ENCODE data around the gene RFNG. TPM values are rescaled to one million over a fixed set of nuclear protein-coding genes. Genes with fewer than 3 reads are reported as not detected.

Gene RFNG
- total RNA-seq, 1 experiment from 2014 or later, result 18.6 TPM

DNA sequence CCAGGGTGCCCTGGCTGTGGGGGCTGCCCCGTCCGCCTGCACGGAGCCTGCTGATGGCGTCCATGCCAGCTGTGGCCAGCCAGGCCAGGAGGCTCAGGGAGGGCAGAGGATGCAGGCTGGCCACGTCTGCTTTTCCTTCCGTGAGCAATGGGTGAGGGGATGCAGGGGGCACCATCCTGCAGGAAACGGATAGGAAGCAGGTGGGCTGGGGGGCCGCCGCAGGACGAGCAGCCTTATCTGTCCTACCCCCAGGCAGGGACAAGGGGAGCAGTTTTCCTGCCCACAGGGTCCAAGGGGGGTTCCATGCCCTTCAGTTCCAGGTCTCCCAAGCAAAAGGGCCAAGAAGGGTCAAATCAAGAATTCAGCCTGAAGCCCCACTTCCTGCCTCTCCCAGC, 7.2 kb upstream of the RFNG start:
- DNase-seq (ENCODE audit: low read depth), result no peak

DNA sequence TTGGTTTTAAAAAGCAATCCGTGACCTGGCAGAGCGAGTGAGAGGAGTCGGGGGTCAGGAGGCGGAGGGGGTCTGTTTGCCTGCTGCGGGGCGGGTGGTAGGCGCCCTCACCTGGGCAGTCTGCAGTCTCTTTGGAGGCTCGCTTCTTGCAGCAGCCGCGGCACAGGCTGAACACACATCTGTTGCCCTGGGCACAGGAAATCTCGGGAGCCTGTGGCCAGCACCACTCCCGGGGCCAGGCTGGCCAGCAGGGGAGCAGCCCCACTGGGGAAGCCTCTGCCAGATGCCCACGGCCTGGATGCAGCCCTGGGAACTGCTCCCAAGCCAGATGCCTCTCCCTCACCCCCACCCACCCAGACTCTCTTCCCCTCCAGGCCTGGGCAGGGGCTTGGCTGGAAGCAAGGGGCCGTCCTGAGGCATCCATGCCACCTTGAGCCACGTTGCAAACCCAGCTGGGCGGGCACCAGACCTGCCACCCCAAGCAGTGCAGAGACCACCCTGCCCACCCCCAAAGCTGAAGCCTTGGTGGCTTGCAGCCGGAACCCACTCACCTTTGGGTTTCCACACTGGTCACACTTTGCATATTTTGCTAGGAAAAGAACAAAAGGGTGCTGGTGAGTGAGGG, 6.7 kb upstream of the RFNG start:
- DNase-seq (ENCODE audit: low read depth), result no peak

DNA sequence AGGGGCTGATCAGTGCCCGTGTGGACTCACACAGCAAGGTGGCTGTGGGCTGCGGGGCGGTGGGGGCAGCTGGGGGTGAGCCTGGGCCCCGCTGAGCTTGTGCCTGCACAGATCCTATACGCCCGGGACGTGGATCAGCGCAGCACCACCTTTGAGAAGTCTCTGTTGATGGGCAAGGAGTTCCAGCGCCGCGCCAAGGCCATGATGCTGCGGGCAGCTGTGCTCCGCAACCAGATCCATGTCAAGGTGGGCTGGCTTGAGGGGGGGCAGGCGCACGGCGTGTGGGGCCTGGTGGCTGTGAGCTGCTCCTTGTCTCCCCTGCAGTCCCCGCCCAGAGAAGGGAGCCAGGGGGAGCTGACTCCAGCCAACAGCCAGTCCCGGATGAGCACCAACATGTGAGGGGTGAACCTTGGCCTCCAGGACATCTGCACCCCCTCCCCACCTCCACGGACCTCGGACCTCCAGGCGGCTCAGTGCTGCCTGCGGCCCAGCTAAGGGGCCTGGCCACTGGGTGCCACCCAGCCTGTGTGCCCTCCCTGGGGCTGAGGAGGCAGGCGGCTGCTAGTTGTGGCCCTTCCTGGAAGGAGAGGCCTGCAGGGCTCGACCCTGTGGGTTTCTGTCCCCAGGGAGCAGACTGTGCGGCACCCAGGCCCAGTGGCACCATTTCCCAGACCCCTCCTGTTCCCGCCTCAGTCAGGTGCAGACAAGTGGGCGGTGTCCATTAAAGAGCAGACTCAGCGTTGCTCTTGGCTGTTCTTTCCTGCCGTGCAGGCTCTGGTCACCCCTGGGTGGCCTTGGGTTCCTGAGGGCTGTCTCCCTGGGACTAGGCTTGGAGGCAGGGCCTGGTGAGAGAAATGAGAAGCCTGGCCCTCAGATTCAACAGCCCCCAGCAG, 5.4 kb upstream of the RFNG start:
- no peak for DNase-seq (ENCODE audit: low read depth)

DNA sequence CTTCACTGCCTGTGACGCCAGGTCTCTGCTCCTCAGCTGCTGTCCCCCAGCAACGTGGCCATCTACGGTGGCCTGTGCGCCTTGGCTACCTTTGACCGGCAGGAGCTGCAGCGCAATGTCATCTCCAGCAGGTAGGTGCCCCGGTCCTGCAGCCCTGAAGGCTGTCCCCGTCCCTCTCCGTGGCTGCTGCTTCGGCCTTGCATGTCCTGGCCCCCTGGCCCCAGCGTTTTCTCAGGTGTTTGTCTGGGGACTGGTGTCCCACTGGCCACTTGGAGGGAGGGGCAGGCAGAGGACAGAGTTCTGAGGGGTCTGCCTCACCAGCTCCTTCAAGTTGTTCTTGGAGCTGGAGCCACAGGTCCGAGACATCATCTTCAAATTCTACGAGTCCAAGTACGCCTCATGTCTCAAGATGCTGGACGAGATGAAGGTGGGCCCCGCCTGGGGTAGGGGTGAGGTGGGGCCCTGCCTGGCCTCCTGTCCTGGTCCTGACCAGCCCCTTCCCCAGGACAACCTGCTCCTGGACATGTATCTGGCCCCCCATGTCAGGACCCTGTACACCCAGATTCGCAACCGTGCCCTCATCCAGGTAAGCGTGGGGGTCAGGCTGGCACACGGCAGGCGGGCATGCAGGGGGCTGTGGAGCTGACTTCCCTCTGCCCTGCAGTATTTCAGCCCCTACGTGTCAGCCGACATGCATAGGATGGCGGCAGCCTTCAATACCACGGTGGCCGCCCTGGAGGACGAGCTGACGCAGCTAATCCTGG, 4.5 kb upstream of the RFNG start:
- DNase-seq (ENCODE audit: low read depth), result no peak

DNA sequence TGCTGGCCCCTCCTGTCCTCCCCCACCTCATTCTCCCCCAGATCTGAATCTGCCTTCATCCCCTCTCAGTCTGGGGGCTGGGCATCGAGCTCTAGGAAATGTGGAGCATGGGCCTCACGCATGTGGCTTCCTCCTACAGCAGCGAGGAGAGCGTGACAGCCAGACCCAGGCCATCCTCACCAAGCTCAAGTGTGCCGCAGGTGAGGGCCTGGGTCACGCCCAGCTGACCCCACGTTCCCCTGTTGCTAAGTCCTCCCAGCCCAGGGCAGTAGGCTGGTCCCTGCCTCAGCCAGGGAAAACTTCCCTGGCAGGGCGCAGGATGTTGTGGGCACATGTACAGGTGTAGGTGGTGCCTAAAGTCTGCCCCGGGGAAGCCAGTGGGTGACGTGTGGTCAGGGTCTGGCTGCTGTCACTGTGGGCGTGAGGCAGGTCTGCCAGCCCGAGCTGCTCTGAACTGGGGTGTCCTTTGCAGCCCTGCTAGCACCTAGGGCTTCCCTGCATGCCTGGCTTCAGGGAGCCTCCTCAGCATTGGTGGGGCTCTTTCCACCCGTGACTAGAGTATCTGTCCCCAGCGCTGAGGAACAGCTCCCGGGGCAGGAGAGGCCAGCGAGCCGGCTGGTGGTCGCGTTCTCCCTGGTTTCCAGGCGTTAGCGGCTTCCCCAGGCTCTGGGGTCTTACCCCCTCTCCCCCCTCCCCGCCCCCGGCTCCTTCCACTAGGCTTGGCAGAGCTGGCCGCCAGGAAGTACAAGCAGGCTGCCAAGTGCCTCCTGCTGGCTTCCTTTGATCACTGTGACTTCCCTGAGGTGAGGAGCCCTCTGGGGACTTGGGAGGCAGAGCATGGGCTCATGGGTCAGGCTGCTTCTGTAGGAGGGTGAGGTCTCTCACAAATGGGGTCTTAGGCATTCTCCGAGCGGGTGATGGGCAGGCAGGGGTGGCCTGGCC, 3.7 kb upstream of the RFNG start:
- DNase-seq (ENCODE audit: low read depth), result no peak

GRCh38 chr17:82054351-82055022, 2.9 kb upstream of the RFNG start:
- DNase-seq (ENCODE audit: low read depth), result no peak

- DNase-seq (ENCODE audit: low read depth), result no peak
Measured at GRCh38 chr17:82053556-82054263, 2.1 kb upstream of the RFNG start.

DNA sequence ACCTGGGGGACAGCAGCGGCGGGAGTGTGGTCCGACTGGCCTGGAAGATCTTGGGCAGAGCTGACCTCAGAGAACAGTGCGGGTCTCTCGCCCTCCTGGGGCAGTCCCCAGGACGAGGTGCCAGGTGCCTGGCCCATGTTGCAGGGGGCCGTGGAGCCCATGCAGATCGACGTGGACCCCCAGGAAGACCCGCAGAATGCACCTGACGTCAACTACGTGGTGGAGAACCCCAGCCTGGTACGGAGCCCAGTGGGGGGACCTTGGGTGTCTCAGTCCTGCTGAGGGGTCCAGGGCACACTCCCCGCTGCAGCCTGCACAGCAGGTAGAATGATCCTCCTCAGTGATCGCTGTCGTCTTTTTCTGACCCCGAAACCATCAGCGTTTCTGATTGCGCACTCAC, 1.5 kb upstream of the RFNG start:
- DNase-seq (ENCODE audit: low read depth), result no peak

DNA sequence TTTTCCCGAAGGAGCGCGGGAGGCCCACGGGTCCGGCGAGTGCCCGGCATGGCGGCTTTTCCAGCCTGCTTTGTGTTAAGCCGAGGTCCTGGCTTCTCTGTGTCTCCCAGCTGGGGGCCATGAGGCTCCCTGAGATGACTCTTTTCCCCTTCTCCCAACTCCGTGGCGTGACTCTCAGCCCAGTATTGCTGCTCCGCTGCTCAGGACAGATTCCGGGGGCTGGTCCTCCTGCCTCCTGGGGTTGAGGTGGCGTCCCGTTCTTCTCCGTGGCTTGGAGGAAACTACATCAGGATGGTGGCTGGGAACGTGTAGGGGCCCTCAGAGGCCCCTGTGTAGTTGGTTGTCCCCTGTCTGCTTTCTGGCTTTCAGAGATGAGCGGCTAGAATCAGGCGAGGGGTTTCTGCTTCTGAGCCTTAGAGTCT, 1.0 kb upstream of the RFNG start:
- DNase-seq (ENCODE audit: low read depth), result no peak

GRCh38 chr17:82050761-82051641, 610 bp downstream of the RFNG start:
- no peak for DNase-seq (ENCODE audit: low read depth)

DNA sequence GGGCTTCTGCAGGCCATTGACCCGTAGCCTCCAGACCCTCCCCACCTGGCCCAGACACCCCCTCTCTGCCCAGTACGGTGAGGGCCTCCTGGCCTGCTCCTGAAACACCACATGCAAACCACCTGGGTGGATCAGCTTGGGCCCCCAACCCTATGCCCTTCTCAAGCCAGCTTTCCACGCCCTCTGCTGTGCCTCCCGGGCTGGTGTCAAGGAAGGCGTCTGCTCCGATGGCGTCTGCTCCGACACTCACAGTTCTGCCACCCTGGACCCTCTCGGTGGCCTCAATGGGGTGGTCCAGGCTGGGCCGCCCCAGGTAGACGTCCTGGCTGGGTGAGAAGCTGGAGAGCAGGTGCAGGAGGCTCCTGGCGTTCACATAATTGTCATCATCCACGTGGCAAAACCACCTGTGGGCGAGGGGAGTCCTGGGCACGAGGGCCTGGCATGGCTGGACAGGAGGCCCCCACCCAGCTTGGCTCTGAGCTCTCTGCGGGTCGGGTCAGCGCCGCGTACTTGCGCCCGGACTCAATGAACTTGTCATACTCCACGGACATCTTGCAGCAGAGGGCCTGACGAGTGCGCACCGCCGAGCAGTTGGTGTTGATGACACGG, 1.4 kb downstream of the RFNG start:
- DNase-seq (ENCODE audit: low read depth), result no peak

GRCh38 chr17:82049521-82049971, 2.1 kb downstream of the RFNG start:
- DNase-seq (ENCODE audit: low read depth), result no peak

DNA sequence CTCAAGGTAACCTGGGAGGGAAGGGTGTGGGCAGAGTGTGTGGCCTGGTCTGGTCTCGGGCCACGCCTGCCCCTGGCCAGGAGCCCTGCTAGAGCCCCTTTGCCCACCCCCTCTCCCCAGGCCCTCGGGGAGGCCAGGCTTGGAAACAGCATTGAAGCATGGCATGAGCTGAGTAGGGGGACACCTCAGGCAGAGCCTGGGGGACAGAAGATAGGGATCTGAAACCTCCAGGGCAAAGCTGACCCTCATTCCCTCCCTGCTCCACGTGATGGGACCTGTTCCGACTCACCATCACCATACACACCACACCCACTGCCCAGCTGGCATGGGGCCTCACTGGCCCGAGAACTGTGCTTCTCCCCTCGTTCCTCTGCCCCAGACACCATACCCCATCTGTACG, 2.5 kb downstream of the RFNG start:
- DNase-seq (ENCODE audit: low read depth), result no peak

DNA sequence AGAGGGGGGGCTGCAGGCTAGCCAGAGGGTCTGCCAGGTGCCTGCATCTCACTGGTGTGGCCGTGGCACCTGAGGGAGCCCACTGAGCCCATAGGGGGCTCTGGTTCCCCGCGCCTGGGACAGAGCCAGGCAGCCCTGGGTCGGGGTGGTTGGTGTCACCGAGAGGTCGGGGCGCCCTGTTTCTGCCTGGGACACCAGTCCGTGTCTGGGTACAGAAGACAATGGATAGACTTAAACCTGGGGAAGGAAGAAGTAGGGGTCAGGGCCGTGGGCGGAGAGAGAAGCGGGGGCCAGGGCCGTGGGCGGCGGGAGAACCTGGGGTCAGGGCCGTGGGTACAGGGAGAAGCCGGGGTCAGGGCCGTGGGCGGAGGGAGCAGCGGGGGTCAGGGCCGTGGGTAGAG, 3.0 kb downstream of the RFNG start:
- DNase-seq (ENCODE audit: low read depth), result no peak

GRCh38 chr17:82047914-82048570, 3.6 kb downstream of the RFNG start:
- no peak for DNase-seq (ENCODE audit: low read depth)

- DNase-seq (ENCODE audit: low read depth), result no peak
Measured at GRCh38 chr17:82047379-82047778, 4.2 kb downstream of the RFNG start.

GRCh38 chr17:82046903-82047302, 4.7 kb downstream of the RFNG start:
- no peak for DNase-seq (ENCODE audit: low read depth)

- no peak for DNase-seq (ENCODE audit: low read depth)
Measured at GRCh38 chr17:82045936-82046484, 5.6 kb downstream of the RFNG start.
